ENCODE measurements around the gene TDO2. TPM values are rescaled to one million over a fixed set of nuclear protein-coding genes. Genes with fewer than 3 reads are reported as not detected.

The TDO2 gene
- polyA plus RNA-seq, 1 donor (not counting 4 experiments of a cell fraction or from before 2014, with no cell fraction given) = not detected

DNA sequence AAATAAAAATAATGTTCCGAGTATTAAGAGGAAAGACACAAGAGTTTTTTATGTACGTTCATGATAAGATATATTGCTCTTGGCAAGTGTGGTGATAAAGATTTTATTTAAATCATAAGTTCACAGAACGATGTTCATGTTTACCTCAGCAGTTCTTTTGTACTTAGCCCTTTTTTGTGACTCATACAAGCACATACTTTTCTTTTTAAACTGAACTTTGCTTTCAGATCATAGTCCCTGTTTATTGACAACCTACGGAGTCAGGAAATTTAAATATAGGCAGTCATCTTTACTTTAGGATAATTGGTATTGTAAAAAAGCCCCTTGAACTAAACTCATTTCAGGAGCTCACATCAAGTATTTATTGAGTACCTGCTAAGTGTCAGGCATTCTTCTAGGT is 51.4 kb downstream of the TDO2 start:
- Histone ChIP-seq H3K4me3 (ENCODE audit: control insufficient read depth in 2 of 3, extremely low read depth in 1 of 3, insufficient read depth in 2 of 3, low read depth in 1 of 3, low read length in 3 of 3) (no peak overlapping the region), H3K9me3 (ENCODE audit: control insufficient read depth, low read depth, low read length) (no peaks in the 10 kb centered on the region), H2AFZ (ENCODE audit: control insufficient read depth, low read length) (no peak overlapping the region), H3K27ac (ENCODE audit: control insufficient read depth, insufficient read depth, low read length) (no peak overlapping the region), H3K9ac (ENCODE audit: control insufficient read depth, extremely low read depth, insufficient read depth, low read length) (no peak overlapping the region), H3K4me2 (ENCODE audit: control insufficient read depth, extremely low read depth, insufficient read depth, low read depth, low read length) (no peak overlapping the region), H3K79me2 (ENCODE audit: control insufficient read depth, insufficient read depth, low read length) (no peaks in the 10 kb centered on the region), H3K36me3 (ENCODE audit: control insufficient read depth in 2 of 2, extremely low read depth in 1 of 2, insufficient read depth in 2 of 2, low read length in 2 of 2) (no peaks in the 10 kb centered on the region), H3K27me3 (ENCODE audit: control insufficient read depth, extremely low read depth, insufficient read depth, low read length) (no peaks in the 10 kb centered on the region), H3K9me1 (ENCODE audit: control insufficient read depth, extremely low read depth, insufficient read depth, low read length) (no peaks in the 10 kb centered on the region), H4K20me1 (ENCODE audit: control insufficient read depth, extremely low read depth, insufficient read depth, low read length) (no peaks in the 10 kb centered on the region), H3K4me1 (ENCODE audit: control insufficient read depth, extremely low read depth, insufficient read depth, low read length) (peaks cover 5% of the 10 kb centered on the region)
- dilution Hi-C loops (cut with MboI; ENCODE audit: extremely low pct_ligation_motif_present, low sequenced_read_pairs) = no loop called here
- FAIRE-seq (no peak), DNase-seq (ENCODE audit: low read depth, low spot score) (no peak)
- no peak for TF ChIP-seq EZH2 (IDR thresholded peaks at IDR 0.05; ENCODE audit: low read length)
- TF ChIP-seq, protein P1, sequence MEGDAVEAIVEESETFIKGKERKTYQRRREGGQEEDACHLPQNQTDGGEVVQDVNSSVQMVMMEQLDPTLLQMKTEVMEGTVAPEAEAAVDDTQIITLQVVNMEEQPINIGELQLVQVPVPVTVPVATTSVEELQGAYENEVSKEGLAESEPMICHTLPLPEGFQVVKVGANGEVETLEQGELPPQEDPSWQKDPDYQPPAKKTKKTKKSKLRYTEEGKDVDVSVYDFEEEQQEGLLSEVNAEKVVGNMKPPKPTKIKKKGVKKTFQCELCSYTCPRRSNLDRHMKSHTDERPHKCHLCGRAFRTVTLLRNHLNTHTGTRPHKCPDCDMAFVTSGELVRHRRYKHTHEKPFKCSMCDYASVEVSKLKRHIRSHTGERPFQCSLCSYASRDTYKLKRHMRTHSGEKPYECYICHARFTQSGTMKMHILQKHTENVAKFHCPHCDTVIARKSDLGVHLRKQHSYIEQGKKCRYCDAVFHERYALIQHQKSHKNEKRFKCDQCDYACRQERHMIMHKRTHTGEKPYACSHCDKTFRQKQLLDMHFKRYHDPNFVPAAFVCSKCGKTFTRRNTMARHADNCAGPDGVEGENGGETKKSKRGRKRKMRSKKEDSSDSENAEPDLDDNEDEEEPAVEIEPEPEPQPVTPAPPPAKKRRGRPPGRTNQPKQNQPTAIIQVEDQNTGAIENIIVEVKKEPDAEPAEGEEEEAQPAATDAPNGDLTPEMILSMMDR (optimal IDR thresholded peaks at IDR 0.05 in 1 of 3, IDR thresholded peaks at IDR 0.05 in 1 of 3, conservative IDR thresholded peaks at IDR 0.05 in 1 of 3; ENCODE audit: extremely low read depth in 1 of 3, insufficient read depth in 2 of 3, low read length in 3 of 3) = no peak

DNA sequence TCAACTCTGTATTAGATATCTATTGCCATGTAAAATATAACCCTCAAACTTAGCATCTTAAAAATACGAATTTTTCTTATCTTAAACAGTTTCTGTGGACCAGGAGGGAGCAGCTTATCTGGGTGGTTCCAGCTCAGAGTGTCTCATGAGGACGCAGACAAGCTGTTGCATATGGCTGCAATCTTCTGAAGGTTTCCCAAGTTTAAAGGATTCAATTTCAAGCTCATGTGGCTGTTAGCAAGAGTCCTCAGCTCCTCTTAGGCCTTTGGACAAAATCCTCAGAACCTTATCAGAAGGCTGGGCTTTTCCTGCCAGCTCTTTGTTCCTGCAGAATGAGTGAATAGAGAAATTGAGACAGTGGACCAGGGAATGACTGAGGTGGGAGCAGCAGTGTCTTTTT is 53.0 kb downstream of the TDO2 start:
- FAIRE-seq (no peak), DNase-seq (ENCODE audit: low read depth, low spot score) (no peak)
- Histone ChIP-seq H3K4me1 (ENCODE audit: control insufficient read depth, extremely low read depth, insufficient read depth, low read length) (peaks cover 9% of the 10 kb centered on the region), H3K27me3 (ENCODE audit: control insufficient read depth, extremely low read depth, insufficient read depth, low read length) (no peaks in the 10 kb centered on the region), H3K4me3 (ENCODE audit: control insufficient read depth in 2 of 3, extremely low read depth in 1 of 3, insufficient read depth in 2 of 3, low read depth in 1 of 3, low read length in 3 of 3) (no peak overlapping the region), H3K9me1 (ENCODE audit: control insufficient read depth, extremely low read depth, insufficient read depth, low read length) (no peaks in the 10 kb centered on the region), H3K36me3 (ENCODE audit: control insufficient read depth in 2 of 2, extremely low read depth in 1 of 2, insufficient read depth in 2 of 2, low read length in 2 of 2) (no peaks in the 10 kb centered on the region), H3K79me2 (ENCODE audit: control insufficient read depth, insufficient read depth, low read length) (no peaks in the 10 kb centered on the region), H3K4me2 (ENCODE audit: control insufficient read depth, extremely low read depth, insufficient read depth, low read depth, low read length) (no peak overlapping the region), H4K20me1 (ENCODE audit: control insufficient read depth, extremely low read depth, insufficient read depth, low read length) (no peaks in the 10 kb centered on the region), H3K27ac (ENCODE audit: control insufficient read depth, insufficient read depth, low read length) (no peak overlapping the region), H2AFZ (ENCODE audit: control insufficient read depth, low read length) (no peak overlapping the region), H3K9me3 (ENCODE audit: control insufficient read depth, low read depth, low read length) (no peaks in the 10 kb centered on the region), H3K9ac (ENCODE audit: control insufficient read depth, extremely low read depth, insufficient read depth, low read length) (no peak overlapping the region)
- no peak for TF ChIP-seq EZH2 (IDR thresholded peaks at IDR 0.05; ENCODE audit: low read length)
- TF ChIP-seq, protein P1 (optimal IDR thresholded peaks at IDR 0.05 in 1 of 3, IDR thresholded peaks at IDR 0.05 in 1 of 3, conservative IDR thresholded peaks at IDR 0.05 in 1 of 3; ENCODE audit: extremely low read depth in 1 of 3, insufficient read depth in 2 of 3, low read length in 3 of 3) = no peak
- dilution Hi-C loops (cut with MboI; ENCODE audit: extremely low pct_ligation_motif_present, low sequenced_read_pairs) = no loop called here

All from keratinocyte (primary cell).